Left cardiac atrium (tissue), 4 donors: ENCODE results near the gene OR2T5. TPM values are rescaled to one million over a fixed set of nuclear protein-coding genes. Genes with fewer than 3 reads are reported as not detected.
"Not testable (repeated sequence)": the region's sequence is repeated elsewhere in the genome, so short reads cannot be mapped to it uniquely, and the experiment has no call there.

Experiments
- ATAC-seq, 2 donors: fragments of 200-7000 bp; cut with Tn5 transposase; one replicate each; pipeline ENCODE4 v1.9.1; 2020; ENCODE audit warnings: mild to moderate bottlenecking in 2 of 2, moderate library complexity in 2 of 2
- DNase-seq: peaks from one replicate; pipeline ENCODE4 v3.0.0-alpha.2; 2020
- intact Hi-C, 2 donors: fragments of 100-400 bp; cut with DNase I; formaldehyde crosslinking; loops; one replicate each; pipeline versions ENCODE4 v1.14.1 to v1.15.1; 2022 to 2023
- long read RNA-seq: library from polyadenylated mRNA; unstranded; transcript quantifications from one replicate; pipeline ENCODE4 v2.0.0, GENCODE V29; 2021
- total RNA-seq, 2 donors: library from RNA; stranded (reverse); fragmentation: NEBNext Ultra II Directional; extraction: Animal tissue kit (Norgen Biotek cat#: 25700); gene quantifications; one replicate each; pipeline ENCODE4 v1.2.1, GENCODE V29; 2021
- donor health status: DM: no; HTN: yes; CAD: no.
- donor health status: DM: no; HTN: yes; CAD: no; lungs with severe emphysema.
- donor health status: DM: yes; HTN: yes; CAD: no.
- donor health status: Dilated cardiomyopathy.

OR2T5 gene, protein sequence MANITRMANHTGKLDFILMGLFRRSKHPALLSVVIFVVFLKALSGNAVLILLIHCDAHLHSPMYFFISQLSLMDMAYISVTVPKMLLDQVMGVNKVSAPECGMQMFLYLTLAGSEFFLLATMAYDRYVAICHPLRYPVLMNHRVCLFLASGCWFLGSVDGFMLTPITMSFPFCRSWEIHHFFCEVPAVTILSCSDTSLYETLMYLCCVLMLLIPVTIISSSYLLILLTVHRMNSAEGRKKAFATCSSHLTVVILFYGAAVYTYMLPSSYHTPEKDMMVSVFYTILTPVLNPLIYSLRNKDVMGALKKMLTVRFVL
- not detected for total RNA-seq
- long read RNA-seq = 0 reads

DNA sequence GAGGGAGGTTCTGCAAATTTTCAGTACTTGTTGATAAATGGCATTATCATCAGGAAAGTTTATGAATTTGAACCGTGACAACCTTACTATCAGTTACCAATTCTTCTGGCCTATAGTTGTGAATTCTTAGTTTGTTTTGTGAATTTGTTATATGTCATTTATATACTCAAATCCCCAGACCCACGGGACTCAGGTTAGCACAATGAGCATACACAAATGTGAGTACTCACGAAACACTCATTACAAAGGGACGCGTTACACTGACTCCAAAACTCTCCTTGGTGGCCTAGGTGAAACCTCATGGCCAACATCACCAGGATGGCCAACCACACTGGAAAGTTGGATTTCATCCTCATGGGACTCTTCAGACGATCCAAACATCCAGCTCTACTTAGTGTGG lies at the start of gene OR2T5:
TSS of gene OR2T5 (plus strand) at position 301 of the 400 bp plus-strand sequence. CDS start at position 301, 0 bp downstream.
- DNase-seq, ATAC-seq, intact Hi-C loops: not testable (repeated sequence)

DNA sequence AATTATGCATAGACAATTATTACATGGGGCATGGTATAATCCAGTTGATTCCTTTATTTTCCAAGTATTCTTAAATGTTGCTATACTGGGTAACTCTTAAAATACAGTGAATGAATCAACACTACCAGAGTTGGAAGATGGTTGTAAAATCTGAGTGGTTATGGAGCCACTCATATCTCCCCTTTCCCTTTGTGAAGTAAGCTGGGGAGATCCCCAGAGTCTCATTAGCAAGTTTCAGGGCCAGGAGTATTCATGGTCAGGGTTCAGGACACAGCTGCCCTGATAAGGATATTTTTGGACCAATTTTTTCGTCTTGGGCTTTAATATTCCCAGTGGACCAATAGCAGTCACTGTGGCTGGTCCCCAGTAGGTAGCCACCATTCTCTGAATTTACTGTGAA lies 49.7 kb upstream of the OR2T5 start:
- DNase-seq, intact Hi-C loops, ATAC-seq: not testable (repeated sequence)

DNA sequence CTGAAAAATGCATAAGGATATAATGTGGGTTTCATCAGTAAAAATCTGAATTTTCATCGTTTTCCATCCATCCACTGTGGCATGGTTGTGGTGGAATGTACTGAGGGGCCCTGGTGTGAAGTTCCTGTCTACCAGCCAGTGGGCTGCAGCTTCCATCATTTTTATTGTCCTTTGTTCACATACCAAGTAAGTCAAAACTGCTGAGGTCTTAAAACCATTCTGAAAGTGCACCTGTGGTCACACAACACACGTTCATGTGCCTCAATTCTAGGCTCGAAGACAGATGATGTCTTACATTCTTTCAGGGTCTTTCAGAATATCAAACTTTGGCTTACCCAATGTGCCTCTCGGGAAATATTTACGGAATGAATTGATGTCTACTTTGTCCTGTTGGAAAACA lies 49.1 kb upstream of the OR2T5 start:
- DNase-seq, intact Hi-C loops, ATAC-seq: not testable (repeated sequence)

DNA sequence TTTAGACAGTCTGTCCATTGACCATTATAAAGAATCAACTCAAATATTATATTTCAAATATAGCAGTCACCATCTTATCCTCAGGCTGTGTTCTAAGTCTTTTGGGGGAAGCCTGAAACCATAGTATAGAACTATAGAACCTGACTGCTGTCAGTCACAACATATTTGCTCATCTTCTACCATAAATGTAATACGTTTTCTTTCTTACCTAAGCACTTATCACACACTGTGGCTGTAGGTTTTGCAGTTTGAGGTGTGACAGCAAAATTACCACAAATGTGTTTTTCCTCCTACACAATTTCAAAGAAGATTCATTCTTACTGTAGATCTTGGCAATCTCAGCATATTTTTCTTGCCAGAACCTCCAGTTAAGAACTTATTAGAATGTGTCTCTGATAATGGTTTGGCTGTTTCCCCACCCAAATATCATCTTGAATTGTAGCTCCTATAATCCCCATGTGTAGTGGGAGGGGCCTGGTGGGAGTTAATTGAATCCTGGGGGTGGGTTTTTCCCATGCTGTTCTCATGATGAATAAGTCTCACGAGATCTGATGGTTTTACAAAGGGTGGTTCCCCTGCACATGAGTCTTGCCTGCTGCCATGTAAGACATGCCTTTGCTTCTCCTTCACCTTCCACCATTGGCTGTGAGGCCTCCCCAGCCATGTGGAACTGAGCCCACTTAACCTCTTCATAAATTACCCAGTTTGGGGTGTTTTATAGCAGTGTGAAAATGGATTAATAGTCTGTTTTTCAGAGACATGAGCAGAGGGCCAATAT lies 45.7 kb upstream of the OR2T5 start:
- DNase-seq, intact Hi-C loops, ATAC-seq: not testable (repeated sequence)

DNA sequence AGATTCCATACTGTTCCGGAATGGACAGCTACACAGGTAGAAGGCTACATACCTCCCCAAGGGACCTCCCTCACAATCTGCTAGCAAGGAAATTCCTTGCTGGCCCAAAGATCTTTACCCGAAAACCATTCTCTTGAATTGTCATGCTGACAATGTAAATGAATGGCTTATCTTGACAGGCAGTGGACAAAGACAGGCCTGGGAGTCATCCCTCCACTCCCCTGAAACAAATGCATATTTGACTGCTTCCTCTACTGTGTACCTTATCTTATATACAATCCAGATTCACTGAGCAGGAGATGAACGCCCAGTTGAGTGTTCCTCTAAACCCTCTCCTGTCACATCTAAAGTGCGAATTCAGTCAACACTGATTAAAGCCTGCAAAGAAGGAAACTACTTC lies 43.8 kb upstream of the OR2T5 start:
- ATAC-seq, DNase-seq, intact Hi-C loops: not testable (repeated sequence)

DNA sequence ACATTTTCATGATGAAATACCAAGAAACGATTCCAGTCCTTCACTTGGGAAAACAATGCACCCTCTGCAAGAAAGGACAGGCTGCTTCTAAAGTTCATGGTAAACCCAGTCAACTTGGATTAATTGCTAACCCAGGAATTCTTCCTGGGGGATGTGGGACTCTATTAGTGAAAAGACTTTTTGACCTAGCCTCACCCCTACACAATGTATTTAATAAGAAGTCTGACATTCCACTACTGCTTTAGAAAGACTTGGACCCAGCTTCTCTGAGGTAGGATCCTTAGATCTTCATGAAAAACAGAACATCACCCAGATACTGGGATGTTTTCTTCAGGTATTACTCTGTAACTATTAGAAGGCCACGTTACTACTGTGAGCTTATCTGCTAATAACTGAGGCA lies 43.0 kb upstream of the OR2T5 start, which contains the start of gene OR2T2:
TSS of gene OR2T2 (plus strand) at position 239 of the 400 bp plus-strand sequence. CDS start 7,161 bp downstream, outside the sequence.
- intact Hi-C loops, ATAC-seq, DNase-seq: not testable (repeated sequence)

DNA sequence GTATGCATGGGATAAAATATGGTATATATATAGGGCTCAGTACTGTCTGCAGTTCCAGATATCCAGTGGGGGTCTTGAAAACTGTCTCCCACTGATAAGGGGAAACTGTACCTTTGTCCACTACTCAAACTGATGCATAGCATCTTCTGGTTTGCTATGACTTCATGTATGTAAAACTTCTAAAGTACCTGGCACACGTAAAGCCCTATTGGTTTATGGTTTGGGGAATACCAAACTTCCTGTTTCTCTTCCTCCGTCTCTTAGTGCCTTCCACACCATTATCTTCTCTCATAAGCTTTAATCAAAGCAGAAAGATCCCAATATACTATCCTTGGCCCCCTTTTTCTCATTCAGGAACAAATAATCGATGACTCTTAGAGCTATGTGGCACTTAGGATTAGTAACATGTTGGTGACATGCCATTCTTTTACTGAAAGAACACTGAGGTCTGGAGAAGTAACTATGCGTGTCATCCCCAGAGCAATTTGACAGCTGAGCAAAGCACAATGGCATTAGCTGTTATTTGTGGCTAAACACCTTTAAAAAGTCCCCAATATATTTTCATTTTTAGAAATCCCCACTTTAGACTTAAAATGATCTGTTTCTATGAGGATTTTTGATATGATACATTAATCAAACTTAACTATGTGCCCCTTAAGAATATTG lies 39.8 kb upstream of the OR2T5 start:
- ATAC-seq, DNase-seq, intact Hi-C loops: not testable (repeated sequence)

DNA sequence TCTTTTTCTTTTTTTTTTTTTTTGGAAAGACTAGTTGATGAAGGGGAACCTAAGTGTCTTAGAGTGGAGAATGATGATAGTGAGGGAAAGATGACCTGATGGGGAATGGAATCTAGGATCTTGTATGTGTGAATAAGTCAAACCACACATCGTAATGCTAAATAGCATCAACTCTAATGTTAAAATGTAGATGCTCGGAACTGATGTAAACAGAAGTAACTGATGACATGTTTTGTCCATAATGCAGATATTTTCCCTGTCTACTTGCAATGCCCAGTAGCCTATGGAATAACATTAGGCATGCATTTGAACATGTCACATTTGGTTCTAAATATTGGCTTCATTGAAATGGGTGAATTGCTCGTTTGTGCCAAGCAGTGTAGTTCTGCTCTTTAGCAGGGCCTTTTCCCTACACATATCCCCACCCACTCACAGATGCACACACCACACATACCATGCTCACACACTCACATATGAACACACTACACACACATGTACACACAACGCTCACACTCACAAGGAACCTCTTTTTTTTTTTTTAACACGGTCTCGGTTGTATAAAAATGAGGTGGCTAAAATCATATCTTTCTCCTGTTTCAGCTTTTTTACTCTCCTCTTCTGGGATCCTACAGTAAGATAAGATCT lies 38.4 kb upstream of the OR2T5 start:
- ATAC-seq, DNase-seq, intact Hi-C loops: not testable (repeated sequence)

DNA sequence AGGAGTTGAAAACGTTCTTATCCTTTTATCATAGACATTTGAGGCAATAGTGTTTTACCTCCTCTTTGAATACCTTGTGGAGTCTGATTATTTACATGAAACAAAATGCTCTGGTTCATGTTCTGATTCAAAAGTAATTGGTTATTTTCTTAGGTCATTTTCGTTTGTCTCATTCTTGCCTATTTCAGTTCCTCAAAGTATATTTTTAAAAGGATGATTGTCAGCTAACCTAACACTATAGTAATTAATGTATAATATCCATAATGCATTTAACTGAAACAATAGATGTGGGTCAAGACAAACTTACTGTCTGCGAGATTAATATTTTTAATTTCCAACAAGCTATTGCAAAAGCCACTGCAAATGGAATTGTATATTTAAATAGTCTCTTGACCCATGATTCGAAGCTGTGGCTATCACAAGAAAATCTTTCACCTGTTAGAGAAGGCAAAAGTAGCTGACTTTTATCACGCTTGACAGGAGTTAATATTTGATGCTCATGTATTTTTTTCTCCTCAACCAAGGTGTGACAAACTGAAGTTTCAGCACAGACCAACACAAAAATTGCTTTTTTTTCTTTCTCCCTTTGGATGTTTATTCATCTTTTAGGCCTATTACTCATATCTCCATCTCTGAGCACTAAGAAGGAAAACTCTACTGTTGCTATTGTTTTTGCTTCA lies 37.8 kb upstream of the OR2T5 start:
- DNase-seq, intact Hi-C loops, ATAC-seq: not testable (repeated sequence)

DNA sequence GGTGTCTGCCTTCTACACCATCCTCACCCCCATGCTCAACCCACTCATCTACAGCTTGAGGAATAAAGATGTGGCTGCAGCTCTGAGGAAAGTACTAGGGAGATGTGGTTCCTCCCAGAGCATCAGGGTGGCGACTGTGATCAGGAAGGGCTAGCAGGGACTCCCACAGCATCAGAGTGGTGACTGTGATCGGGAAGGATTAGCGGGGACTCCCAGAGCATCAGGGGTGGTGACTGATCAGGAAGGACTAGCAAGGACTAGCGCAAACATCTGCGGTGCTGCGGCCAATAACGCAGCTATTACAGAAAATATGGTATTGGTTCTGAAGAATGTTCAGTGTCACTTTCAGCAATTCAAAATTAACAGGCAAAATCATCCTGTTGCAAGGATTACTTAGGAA lies 34.8 kb upstream of the OR2T5 start:
- ATAC-seq, intact Hi-C loops, DNase-seq: not testable (repeated sequence)

DNA sequence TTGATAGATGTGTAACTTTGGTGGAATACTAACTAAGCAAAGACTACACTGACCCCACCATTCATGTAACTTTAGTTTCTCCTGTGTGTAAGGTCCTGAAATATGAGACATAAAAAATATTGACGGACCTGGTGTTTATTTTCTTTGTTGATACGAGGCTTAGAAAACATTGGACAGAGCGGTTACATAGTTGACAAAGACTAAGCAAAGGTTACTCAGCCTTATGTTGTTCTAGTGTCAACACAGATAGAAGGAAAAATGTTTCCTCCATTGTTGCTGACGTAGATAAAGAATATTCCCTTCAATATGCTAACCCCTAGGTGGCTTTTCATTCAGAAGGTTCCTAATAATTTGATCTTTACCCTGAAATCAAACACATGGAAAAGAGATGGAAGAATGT lies 33.3 kb upstream of the OR2T5 start:
- DNase-seq, ATAC-seq, intact Hi-C loops: not testable (repeated sequence)

DNA sequence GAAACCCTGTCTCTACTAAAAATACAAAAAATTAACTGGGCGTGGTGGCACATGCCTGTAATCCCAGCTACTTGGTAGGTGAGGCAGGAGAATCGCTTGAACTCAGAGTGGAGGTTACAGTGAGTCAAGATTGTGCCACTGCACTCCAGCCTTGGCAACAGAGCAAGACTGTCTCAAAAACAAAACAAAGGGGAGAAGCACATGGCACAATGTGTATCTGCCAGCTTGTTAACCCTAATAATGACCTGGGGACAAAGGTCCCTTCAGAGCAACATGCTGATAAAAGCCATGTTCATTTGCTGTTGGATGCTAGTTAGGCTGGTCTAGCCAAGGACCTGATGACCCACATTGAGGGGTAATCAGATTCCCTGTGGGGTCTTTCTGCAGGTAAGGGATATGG lies 31.8 kb upstream of the OR2T5 start:
- intact Hi-C loops, DNase-seq, ATAC-seq: not testable (repeated sequence)

DNA sequence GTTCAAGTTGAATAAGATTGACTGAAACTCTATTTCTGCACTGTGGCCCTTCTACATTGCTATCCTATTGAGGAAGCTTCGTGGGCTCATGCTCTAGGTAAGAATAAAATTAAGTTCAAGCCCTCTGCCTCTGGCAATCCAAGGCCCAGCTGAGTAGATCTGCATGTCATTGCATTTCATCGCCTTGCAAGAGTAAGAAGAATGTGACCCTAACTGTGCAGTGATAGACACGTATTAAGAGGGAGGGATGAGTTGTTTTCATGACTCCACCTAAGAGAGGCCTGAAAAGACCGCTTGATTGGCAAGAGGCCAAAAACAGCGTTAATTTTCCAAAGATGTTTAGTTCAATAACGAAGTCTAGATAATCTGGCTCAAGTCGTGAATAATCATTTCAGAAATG lies 29.3 kb upstream of the OR2T5 start:
- ATAC-seq = peak in 1 of 2 donors; percentile 15
- intact Hi-C loops, DNase-seq: not testable (repeated sequence)

DNA sequence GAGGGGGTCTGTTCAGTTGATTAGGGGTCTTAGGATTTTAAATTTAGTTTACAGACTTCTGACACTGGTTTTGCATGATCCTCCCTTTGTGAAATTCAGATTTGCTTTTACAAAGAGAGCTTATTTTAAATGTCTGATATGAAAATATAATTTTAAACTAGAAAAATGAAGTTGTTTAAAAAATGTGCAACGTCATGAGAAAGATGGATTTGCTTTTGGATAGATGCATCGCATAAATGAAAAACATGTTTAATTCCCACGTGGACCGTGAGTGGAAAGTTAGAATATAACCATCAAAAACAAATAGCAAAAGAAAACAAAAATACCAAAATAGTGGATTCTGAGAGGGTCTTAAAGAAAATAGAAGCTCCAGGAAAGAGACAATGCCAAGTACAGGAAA lies 17.2 kb upstream of the OR2T5 start:
- DNase-seq = no peak
- intact Hi-C loops = no loop called here
- ATAC-seq = no peak

DNA sequence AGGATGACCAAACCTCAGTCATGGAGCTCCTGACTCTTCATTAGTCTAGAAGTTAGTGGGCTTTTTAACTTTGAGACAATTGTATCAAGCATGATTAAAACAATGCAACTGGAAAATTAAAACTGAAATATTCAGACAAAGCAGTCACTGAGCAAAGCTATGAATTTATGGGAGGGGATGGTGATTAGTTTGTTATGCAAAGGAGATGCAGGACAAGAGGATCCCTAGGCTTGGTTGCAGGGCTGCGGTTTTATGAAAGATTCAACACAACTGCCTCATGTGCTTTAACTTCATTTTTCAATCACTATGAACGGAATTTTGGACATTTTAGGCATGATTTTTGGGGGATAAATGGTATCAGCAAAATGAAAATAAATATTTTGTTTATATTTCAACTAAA lies 16.3 kb upstream of the OR2T5 start:
- ATAC-seq, DNase-seq, intact Hi-C loops: not testable (repeated sequence)

DNA sequence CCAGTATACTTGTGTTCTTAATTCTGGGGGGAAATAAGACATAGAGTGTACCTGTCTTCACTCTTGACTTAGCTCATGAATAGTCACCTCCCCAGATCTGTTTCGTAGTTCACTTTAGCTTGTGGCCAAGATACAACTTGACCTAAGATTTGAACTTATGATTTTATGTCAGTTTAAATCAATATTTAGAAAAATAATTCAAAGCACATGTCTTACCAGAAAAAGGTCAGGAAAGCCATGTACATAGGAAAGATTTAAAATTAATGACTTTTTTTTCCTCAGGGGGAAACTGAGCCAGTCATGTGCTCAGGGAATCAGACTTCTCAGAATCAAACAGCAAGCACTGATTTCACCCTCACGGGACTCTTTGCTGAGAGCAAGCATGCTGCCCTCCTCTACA lies 15.3 kb upstream of the OR2T5 start, which contains the start of gene OR2T3:
TSS of gene OR2T3 (plus strand) at position 301 of the 400 bp plus-strand sequence. CDS start at position 301, 0 bp downstream.
- DNase-seq, ATAC-seq, intact Hi-C loops: not testable (repeated sequence)

DNA sequence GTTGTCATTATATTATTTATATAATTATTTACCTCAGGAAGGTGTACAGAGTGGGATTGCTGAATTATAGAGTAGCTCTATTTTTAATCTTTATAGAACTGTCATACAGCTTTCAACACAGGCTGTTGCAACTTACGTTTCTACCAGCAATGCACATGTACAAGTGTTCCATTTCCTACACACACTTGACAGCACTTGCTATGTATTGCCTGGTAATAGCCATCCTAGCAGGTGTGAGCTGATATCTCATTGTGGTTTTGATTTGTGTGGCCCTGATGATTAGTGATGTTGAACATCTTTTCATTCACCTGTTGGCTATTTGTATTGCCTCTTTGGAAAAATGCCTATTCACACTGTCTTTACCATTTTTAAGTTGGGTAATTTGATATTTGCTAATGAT lies 12.7 kb upstream of the OR2T5 start:
- intact Hi-C loops, ATAC-seq, DNase-seq: not testable (repeated sequence)
